ENCODE measurements around the gene MTTP.

GRCh38 chr4:99612281-99612680 lies 37.7 kb downstream of the MTTP start:
- TF ChIP-seq CTCF (IDR thresholded peaks at IDR 0.05), result no peak
- TF ChIP-seq POLR2A (IDR thresholded peaks at IDR 0.05), result no peak

Measured in adrenal gland (tissue), 5 donors.